GM19397 (cell line): ENCODE measurements around the gene SMIM13.

Source experiments
- ATAC-seq: cut with Tn5 transposase; IDR thresholded peaks from one replicate; pipeline ENCODE4 v1.9.1; 2021; ENCODE audit warnings: mild to moderate bottlenecking, moderate library complexity; ENCODE audit not compliant: unreplicated experiment

SMIM13 gene

DNA sequence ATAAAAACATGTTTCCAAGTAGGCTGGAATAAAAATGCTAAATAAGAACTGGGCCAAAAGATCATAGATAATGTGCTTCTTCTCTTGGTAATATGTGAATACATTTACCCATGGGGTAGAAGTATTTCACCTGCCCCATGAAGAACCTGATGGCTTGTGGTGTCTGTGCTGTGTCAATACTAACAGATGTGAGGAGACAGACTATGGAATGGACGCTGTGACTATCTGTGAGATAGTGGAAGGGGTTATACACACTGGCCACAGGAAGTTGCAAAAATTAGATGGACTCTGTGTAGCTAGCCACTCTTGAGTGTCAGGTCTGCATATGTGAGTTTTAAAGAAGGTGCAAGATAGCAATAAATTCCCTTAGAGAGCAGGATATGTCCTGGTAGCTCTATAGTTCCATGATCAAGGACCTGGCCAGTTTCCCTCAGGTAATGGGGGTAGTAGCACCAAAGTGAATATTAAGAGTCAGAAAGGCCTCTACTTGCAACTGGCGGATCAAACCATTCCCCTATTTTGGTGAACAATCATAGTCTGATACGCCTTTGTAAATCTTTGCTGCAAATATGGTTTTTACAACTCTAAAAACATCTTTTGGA lies 90.2 kb downstream of the SMIM13 start:
- ATAC-seq, result no peak

DNA sequence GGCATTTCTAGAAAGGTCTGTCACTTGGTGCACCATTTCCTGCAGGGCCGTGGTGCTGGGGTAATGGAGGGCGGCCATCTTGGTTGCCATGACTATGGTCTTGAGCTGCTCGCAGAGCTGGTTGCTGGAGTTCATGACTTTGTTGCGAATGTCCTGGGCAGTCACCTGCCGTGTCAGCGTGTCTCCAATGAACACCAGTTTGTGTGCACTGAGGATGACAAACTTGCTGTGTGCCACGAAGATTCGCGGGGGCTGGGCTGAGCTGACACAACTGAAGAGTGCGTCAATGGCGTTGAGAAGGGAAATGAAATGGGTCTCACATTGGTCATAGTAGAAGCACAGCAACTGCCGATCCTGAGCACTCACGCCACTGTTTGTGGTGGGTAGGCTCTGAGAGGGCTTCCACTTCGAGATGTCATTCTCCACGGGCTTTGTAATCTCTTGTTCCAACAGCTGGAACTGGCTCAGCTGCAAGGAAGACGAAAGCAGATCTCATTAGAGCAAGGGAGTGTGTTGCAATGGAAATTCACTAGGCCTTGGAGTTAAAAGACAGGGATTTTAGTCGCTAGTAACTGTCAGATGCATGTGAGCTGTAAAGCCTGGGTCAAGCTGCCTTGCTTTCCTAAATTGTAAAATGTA lies 91.7 kb downstream of the SMIM13 start:
- ATAC-seq, result no peak

DNA sequence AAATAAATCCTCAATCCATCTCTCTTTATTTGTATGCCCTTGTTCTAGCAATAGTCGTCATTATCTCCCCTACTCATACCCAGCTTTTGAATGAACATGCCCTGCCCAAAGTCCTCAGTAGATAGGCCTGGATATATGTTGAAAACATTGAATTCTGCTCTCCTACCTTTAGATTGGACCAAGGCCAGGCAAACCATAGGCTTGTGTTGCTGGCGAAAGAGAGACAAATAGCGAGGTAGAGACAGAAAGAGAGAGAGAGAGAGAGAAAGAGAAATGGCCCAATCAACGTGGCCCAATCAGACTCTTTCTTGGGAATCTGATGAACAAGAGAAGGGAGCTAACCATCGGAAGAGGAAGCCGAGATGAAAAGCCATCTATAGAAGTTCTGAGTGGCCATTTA lies 93.7 kb downstream of the SMIM13 start:
- no peak for ATAC-seq
